DMS79 (cell line): ENCODE measurements around the gene SPNS2.

Experiments
- DNase-seq: peaks from one replicate; lab custom pipeline; 2025; lab: John Stamatoyannopoulos, UW

Gene SPNS2

DNA sequence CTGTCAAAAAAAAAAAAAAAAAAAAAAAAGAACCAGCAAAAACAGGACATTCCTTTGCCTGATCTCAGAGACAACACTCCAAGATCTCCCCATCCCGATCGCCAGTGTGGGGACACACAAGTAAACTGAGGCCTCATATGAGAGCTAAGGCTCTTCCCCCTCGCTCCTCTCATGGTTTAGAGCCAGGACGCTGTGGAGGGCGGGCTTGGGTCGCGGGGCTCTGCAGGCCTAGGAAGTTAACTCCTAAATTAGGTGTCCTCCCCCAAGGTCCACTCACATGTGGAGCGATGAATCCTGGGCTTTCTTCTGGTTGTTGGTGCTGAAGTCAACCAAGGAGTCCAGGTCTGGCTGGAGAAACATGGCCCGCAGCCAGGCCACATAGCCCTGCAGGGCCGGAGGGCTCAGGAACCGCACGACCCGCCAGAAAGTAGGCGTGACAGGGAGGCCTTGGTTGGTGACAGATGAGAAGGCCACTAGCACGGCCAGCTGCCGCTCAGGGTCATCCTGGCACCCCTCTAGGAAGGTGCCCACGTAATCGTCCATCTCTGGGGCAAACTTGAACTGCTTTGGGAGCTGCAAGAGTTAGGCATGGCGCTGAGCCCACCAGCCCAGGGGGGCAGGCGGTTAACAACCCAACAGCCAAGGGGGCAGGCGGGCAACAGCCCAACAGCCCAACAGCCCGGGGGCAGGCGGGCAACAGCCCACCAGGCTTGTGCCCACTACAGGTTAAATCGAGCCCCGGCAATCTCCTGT, 51.3 kb downstream of the SPNS2 start:
- DNase-seq = no peak

DNA sequence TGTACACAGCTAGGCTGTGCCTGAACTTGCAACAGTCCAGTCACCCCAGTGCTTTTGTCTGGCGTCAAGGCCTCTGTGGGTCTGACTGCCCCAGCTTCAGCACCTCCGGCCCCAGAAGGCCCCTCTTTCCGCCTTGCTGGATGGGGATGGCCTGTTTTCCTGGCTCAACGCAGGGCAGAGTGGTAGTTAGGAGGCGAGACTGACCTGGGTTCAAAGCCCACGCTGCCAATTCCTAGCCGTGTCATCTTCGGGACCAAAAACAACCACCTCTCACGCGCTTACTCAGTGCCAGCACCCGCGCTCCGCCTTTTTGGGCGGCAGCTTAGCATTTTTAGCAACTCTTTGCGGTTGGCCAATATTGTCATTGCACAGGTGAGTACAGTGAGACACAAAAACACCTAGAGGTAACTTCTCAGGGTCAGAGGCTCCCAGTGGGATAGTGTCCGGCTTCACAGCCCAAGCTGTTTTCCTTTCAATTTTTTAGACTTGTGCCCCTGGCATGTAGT, 51.9 kb downstream of the SPNS2 start:
- no peak for DNase-seq

DNA sequence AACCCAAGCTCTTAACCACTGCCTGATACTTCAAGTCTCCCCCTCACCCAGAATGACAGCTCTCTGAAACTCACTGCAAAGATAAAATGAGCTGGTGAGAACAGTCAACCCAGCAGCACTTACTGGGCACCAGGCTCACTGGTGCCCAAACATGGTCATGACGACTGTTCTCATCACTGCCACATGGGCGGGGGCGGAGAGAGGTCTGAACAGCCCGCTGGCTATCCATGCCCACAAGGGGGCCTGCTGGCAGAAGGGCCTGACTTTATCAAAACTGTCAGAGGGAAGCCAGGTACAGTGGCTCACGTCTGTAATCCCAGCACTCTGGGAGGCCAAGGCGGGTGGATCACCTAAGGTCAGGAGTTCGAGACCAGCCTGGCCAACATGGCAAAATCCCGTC, 52.5 kb downstream of the SPNS2 start:
- DNase-seq = no peak

DNA sequence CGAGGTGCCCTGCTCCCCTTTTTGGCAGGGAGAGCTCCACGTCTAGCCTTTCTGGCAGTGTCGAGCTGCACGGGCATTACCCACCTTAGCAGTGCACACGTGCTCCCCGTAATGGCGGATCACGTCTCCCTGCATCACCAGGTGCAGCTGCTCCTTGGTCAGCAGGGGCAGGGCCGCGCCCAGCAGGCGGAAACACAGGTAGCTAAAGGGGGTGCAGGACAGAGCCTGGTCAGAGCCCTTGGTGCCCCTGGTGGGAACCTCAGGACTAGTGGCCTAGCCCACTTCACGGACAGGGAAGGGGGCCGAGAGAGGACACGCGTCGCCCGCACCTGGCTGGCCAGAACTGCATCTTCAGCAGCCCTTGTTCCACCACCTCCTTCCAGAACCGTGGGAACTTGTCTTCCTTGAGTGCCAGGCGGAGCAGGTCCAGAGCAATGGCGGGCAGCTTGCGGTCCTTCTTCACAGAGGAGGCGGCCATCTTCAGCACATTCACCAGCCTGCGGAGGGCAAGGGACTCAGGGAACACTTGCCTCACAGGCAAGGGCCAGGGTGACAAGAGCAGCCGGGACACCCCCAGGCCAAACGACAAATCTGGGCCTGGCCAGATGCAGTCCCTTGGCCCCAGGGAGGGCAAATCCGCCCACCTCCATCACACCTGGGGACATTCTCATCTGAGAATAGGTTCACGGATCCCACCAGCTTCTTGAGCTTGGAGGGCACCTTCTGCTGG, 53.3 kb downstream of the SPNS2 start:
- DNase-seq = no peak

DNA sequence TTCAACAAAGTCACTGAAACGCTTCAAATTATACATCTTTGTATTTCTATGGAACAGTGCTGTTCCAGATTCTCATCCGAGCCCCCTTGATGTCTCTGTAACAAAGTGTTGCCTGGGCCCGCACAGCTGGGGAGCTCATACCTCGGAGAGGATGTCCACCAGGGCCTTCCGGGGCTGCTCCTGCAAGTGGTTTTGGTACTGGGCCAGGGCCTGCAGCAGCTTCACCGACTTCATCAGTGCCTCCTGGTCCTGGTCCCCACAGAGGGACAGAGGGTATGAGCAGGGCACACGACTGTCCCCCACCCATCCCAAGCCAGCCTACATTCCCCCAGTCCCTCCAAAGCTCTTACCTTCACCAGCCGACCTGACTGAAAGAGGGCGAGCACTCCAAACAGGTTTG, 55.0 kb downstream of the SPNS2 start:
- no peak for DNase-seq

DNA sequence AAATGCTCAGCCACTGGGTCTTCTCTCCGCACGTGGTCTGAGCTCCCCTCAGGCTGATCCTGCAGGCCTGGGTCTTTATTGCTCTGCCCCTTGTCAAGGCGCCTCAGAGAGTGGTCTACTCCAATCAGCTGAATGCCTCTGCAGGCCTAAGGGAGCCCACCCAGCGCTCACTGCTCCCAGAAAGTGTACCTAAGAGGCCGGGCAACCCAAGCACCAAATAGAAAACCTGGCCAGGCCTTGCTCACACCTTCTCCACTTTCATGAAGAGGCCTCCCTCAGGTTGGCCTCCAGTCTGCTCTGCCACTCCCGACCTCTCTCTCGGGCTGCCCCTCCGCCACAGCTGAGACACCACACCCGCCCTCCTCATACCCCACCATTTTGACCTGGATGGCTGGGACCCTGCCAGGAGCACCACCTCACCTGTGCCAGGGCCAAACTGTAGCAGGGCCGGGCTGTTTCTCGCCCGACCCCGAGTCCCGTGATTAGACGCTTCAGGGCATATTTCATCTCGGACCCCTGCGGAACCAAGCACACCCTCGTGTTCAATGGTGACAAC, 55.8 kb downstream of the SPNS2 start:
- DNase-seq = no peak

DNA sequence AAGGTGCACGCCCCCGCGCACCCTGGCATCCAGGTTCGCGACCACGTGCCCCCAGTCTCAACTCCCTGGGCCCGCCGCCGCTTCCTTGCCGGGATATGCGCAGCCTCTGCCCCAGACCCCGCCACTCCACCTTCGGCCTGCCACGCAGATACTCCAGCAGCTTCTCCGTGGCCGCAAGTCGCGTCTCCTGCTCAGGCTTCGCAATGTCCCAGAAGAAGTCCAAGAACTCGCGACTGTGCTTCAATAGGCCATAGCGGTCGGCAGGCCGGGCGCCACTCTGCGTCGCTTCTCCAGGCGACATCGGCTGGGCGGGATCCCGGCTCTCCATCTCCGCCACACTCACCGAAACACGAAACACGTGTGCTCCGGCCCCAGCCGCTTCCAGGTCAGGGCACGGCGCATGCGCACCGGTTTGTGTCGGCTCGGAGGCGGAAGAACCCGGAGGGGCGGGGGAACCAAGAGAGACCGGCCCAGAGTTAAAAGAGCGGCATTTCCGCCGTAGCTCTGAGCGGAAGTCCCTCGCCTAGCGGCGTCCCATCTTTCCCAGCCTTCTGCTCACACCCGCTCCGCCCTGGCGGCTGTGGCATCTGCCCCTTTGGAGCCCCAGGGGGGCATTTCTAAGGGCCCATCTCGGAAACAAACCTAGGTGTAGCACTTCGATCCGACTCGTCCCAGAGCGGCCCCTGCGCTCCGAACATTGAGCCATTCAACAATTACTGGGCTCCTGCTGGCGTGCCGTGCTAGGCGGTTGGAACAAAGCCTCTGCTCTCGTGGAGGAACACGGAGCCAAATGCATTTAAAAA, 56.5 kb downstream of the SPNS2 start, which contains the start of gene MYBBP1A:
MYBBP1A (minus strand) TSS at position 388 of the 803 bp plus-strand sequence; CDS start at position 328, 60 bp downstream.
- peak; percentile 92 for DNase-seq

DNA sequence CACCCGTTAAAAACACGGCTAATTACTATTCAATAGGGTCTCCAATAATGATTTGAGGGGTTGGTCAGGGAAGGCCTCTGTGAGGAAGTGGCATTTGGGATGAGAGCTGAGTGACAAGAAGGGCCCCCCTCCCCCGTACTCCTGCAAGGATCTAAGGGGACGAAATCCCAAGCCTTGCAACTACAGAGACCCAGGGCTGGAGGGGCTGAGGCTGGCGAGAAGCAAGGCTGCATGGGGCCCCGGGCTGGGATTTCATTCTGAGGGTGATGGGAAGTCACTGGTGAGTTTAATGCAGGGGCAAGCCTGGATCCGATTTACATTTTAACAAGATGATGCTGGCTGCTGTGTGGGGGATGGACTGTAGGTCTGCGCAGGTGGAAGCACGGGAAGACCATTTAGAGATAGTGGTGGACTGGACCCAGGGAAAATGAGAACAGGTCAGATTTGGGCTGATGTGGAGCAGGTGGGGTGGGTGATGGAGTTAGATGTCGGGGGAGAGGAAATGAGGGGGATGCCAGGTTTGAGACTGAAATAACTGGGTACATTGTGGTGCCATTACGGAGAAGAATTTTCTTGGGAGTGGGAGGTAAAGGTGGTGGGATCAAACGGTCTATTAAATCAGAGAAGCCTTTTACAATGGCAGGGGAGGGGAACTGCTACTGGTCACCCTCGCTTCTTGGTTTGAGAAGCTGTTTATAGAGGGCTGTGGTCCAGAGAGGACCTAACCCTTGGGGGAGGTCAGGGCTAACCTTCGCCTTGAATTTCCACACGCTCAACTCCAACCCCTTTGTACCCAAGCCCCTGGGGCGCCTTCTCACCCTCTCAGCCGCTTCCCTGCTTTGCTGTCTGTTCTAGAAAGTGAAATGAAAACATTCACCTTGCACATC, 57.4 kb downstream of the SPNS2 start:
- DNase-seq = no peak

DNA sequence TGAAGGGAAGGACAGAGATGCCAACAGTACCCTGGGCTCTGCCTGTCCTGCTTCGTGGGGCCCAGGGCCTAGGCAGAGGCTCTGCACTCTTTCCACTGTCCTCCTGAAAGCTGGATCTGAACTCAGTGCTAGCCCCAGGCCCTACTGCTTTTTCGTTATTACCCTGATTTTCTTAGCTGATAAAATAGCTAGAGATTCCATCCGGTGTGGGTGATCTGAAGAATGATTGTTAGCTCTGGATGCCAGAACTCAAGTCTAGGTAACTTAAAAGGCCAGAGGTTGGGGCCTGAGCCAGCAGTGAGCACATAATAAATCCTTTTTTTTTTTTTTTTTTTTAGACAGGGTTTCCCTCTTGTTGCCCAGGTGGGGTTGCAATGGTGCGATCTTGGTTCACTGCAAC, 58.3 kb downstream of the SPNS2 start:
- no peak for DNase-seq

DNA sequence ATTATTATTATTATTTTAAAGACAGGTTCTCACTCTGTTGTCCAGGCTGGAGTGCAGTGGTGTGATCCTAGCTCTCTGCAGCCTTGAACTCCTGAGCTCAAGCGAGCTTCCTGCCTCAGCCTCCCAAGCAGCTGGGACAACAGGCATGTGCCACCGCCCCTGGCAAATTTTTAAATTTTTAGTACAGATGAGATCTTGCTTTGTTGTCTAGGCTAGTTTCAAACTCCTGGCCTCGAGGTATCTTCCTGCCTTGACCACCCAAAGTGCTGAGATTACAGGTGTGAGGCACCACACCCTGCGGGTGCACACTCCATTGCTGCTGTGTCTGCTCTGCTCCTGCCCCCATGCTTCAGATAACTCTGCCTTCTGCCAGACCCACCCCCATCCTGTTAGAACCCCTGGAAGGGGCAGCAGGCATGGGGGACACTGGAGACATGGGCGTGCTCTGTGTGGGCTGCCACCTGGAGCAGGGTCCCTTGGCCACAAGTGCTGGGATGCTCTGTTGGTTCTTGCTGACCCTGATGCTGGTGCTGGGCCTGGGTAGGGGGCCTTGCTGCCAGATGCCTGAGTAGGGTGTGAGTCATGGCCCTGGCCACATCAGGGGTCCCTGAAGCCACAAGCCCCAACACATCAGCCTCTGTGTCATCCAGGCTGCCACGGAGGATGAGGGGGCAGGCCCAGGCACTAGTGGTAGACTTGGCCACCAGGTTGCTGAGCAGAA, 59.1 kb downstream of the SPNS2 start:
- no peak for DNase-seq

DNA sequence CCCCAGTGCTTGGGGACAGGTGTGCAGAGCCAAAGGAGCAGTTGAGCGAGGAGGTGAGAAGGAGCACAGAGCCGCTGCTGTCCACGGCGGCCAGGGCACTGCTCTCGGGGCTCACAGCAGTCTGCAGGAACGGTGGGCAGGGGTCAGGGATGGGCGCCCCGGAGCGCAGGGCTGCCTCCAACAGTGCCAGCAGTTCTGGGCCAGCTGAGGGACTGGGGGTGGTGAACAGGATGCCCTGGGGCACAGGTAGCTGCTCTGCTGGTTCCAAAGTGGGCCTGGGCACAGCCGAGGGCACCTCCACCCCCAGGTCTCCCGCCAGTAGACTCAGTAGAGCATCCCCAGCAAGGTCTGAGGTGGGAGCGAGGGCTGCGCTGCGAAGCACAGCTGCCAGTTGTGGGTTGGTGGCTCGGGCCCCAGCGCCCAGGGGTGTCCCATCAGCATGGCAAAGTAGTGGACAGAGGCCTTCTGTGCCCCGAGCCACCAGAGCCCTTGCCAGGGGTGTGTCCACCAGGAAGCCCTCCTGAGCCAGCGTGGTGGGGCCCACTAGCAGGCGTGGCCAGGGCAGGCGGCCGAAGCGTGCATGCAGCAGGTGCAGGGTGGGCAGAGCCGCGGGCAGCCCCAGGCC, 59.8 kb downstream of the SPNS2 start:
- DNase-seq = no peak

DNA sequence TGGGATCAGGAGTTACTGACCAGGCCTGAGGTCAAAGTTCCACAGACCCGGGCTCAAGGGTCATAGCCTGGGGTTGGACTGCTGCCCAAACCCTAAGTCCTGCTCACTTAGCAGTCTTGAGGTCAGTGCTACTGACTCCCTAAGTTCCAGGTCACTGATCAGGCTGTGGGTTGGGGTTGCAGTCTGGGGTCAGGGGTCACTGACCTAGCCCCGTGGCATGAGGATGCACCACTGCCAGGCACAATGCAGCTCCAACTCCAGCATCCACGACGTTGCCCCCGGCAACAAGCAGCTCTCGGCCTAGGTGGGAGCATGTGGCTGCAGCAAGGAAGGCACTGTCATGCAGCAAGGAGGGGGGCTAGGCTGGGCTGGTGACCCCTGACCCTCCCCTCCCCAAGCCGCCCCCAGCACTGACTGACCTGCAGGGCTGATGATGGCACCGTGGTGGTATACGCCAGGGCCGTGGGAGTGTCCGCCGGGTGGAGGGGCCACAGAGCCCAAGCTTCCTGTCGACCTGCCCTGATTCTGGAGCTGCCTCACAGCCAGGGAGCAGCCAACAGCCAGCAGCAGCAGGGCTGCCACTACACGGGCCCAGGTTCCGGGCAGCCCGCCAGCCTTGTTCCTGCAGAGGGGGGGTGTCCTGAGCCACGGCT, 60.6 kb downstream of the SPNS2 start:
- no peak for DNase-seq

DNA sequence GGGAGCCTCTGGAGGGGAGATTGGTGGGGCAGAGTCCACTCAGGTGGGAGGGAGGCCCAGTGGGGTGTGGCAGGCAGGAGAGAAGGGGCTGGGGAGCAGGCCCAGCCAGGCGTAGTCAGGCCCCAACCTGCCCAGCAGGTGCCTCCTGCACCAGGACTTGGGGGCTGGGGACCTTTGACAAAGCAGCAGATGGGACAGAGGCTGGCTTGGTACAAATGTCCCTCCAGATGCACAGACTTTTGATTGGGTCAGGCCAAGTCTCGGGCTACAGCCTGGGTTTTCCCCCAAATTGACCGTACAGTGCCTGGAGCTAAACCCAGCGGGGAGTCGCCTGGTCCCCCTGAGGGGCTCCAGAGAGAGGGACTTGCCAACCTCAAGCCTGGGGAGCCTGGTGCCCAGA, 61.3 kb downstream of the SPNS2 start:
- DNase-seq = peak; percentile 30

DNA sequence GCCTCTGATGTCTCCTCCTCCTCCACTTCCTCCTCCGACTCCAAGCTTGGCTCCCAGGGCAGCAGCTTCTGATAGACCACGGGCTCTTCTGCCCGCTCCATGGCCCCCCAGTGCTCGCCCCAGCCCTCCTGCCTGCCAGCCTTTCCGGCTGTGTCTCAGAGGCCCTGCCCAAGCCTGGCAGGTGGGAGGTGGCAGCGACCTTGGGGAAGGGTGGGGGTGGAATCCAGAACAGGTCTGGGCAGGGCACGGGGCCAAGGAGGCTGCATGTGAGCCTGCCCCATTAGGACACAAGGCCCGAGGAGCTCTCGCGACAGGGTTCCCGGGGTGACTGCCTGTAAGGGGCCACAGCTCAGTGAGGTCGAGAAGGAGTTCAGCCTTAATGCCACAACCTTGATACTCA, 61.7 kb downstream of the SPNS2 start, which contains the start of gene GGT6:
GGT6 (minus strand) TSS at position 157 of the 400 bp plus-strand sequence; CDS start at position 101, 56 bp downstream.
- peak; percentile 55 for DNase-seq

DNA sequence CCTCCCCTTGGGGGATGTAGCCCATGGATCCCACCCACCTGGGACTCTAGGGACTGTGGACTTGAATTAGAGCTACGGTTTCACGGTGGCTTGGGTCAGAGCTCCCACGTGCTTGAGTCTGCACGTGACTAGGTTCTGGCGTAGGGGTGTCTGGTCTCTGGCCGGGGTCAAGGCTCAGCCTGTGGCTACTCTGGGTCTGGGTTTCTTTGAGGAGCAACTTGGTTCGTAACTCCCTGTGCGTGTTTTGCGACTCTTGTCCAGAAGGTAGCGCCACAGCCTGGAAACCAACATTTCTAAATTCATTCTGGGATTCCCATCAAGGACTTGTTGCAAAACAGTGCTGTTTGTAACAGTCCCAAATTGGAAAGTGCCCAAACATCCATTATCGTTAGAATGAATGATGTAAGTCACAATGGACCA, 62.2 kb downstream of the SPNS2 start:
- DNase-seq = no peak

DNA sequence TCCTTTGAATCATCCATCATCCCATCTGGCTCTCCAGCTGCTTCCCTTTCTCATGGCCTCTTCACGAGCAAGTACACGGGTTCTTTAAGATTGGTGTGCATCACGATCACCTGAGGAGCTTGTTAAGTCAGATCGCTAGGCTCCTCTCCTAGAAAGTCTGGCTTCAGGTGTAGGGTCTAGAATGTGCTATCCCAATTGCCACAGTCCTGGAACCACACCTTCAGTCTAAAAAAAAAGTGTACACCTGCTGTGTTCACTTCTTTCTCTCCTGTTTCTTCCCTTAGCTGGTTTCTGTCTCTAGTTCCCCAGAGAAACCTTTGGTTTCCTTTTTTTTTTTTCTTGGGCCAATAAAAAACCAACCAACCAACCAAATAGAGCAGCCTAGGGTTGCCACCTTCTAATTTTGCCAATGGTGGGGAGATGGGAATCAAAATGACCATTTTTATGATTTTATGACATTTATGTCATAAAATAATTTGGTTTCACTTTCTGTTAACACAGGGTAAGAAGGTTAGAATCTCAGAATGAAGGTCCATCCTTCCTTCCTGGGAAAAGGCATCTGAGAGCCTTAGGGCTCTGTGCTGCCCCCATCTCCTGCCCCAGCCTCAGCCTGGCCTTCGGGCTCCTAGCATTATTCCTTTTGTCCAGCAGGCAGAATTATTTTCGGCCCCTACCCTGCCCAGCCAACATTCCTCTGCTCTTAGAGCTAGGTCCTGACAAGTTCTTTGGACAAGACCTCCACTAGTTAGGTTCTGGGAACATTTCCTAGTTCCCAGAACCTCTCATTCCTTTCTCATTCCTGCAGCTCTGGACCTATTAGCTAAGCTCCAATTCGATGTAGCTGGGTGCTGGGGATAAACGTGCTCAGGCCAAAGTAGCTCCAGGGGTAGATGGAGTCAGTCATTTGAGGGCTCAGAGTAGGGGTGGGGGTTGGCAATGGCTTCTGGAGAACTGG, 63.6 kb downstream of the SPNS2 start:
- no peak for DNase-seq

DNA sequence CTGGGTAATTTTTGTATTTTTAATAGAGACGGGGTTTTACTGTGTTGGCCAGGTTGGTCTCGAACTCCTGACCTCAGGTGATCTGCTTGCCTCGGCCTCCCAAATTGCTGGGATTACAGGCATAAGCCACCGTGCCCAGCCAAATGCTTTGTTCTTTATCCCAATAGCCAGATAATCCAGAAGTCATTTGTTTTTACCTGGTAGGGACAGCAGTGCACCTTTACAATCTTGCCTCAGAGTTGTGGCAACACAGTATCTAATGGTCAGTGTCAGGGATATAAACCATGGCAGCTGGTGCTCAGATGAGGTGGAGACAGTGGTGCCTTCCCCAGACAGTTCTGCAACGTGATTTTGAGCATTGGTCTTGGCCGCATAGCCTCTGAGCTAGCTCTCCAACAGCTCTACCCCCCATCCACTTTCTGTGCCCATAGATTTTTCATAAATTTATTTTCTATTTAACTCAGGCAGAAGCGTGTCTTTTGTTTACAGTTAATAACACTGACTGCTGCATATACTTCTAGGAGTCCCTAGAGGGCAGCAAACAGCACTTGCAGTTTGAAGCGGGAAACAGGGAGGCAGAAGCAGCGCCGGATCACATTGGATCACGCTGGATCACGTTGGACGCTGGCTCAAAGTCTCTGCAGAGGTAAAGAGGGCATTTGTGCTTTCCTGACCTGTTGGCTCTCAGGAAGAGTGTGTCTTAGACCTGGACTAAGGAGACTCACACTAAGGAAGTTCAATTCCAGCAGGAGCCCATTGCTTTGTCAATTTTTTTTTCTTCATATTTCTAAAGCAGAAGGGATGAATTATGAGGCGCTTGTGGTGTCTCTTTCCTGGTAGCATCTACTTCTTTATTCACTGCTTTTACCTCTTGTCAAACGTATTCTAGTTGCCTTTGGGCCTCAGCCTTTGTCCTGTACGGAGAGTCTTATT, 66.8 kb downstream of the SPNS2 start:
- DNase-seq = peak; percentile 70
